SW 1271 (cell line): ENCODE results near the gene YTHDF2.

Source experiments
- DNase-seq, 2 experiments: peaks; one replicate each; lab custom pipeline; 2025; lab: John Stamatoyannopoulos, UW

Gene YTHDF2

DNA sequence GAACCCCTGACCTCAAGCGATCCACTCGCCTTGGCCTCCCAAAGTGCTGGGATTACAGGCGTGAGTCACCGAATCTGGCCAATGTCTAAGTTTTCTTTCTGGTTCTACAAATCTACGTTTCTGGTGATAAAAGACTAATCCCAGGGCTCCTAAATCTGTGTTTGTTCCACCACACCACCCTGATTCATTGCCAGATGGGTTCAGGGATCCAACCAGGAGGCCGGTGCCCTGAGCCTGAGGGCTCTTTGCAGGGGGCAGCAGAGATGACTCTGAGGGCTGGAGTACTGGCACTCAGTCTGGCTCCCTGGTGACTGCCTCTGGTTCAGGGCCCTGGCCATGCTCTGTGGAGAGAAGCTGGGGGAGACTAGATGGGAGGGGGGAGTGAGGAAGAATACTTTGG is 64.7 kb downstream of the YTHDF2 start:
- DNase-seq: no peak

GRCh38 chr1:28803051-28803450 is 66.3 kb downstream of the YTHDF2 start:
- DNase-seq: no peak

GRCh38 chr1:28803662-28804061 is 66.9 kb downstream of the YTHDF2 start:
- no peak for DNase-seq

- DNase-seq: no peak
Observed at GRCh38 chr1:28804071-28804470, 67.3 kb downstream of the YTHDF2 start.

DNA sequence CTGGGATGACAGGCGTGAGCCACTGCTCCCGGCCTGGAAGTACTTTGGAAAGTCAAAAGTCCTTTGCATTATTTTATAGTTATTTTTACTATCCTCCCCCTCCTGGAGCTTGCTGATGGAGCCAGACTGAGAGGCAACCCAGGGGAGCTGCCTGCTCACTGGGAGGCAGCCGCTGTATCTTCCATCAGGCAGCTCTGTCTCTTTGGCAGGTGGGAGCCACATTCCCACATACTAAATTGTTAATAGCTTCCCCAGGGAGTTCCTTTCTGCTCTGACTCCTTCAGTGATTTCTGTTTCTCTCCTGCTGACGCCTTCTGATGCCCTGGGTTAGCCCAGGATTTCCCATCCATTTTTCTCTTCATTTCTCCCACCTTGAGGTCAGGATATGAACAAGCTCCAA is 70.3 kb downstream of the YTHDF2 start:
- no peak for DNase-seq

DNA sequence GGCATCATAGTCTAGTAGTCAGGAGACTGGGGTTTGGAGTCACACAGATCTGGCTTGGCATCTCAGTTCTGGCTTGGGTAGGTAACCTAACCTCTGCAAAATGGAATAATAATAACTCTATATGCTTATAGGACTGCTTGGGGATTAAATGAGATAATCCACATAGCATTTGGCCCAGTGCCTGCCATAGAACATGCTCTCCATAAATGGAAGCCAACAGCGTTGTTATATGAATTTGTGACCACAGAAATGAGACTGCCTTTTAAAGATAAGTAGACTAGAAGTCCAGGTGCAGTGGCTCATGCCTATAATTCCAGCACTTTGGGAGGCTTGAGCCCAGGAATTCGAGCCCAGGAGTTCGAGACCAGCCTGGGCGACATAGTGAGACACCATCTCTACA is 71.2 kb downstream of the YTHDF2 start:
- no peak for DNase-seq

- no peak for DNase-seq
Observed at GRCh38 chr1:28811369-28811765, 74.6 kb downstream of the YTHDF2 start.

DNA sequence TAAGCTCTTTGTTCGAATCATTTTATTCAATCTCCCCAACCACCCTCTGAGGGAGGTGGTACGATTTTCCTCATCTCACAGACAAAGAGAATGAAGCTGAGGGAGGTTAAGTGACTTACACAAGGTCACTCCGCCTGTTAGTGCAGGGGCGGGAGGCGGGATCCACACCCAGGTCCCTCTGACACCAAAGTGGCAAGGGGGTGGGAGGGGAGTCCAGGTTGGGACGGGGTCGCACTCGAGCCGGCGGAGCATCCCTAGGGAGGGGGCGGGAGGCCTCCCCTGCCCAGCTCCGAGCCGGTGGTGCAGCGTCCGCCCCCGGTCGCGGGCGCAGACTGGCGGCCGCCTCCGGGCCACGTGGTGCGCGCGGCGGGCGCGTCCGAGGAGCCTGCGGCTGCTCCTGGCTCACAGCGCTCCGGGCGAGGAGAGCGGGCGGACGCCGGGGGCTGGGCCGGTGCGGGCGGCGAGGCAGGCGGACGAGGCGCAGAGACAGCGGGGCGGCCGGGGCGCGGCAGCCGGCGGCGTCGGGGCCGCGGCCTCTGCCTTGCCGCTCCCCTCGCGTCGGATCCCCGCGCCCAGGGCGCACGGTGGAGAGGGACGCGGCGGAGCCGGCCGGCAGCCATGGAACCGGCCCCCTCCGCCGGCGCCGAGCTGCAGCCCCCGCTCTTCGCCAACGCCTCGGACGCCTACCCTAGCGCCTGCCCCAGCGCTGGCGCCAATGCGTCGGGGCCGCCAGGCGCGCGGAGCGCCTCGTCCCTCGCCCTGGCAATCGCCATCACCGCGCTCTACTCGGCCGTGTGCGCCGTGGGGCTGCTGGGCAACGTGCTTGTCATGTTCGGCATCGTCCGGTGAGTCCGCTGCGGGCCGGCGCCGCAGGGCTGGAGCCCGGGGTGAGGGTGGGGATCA is 75.3 kb downstream of the YTHDF2 start, which contains the start of gene OPRD1:
TSS of gene OPRD1 (plus strand) at position 405 of the 903 bp plus-strand sequence. CDS start at position 619, 214 bp downstream.
- no peak for DNase-seq

- no peak for DNase-seq
Observed at GRCh38 chr1:28812669-28813468, 76.1 kb downstream of the YTHDF2 start.

DNA sequence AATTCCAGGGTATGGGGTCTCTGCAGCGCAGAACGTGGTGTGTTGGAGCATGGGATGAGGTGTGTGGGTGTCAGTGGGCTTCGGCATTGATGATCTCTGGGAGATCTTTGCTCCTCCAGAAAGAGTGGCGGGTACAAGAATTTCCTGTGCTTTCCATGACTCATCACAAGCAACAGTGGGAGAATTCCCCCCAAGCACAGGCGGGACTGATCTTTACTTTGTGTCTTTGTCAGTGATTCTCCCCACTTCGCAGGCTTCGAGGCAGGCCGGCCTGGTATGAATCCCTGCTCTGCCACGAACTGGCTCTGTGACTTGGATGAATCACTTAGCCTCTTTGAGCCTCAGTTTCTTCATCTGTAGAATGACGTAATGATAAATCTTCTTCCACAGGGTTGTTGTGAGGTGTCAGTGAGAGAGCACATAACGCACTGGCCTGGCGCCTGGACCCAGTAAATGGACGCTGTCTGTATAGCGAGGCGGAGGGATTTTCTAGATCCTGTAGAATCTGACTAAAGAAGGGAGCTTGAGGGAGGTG is 77.3 kb downstream of the YTHDF2 start:
- no peak for DNase-seq

- DNase-seq: no peak
Observed at GRCh38 chr1:28815533-28816185, 78.9 kb downstream of the YTHDF2 start.

DNA sequence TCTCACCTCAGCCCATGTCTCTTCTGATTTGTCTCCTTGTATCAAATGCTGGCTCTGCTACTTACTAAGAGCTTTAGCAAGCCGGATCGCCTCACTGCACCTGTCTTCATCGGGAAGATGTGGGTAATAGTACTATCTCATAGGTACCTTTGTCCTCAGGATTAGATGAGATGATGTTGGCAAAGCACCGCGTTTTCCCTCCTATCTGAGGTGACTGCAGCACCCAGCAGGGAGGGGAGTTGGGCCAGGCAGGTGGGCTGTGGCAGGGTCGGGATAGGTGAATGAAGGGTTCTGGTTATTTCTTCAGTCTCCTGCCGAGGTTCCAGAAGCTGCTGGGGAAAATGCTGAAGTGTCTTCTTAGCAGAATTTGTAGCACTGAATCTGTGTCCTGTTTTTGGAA is 80.4 kb downstream of the YTHDF2 start:
- DNase-seq: no peak

- DNase-seq: no peak
Observed at GRCh38 chr1:28819020-28819419, 82.3 kb downstream of the YTHDF2 start.
